WTC11 (cell line): ENCODE measurements around the gene UTY. TPM values are rescaled to one million over a fixed set of nuclear protein-coding genes. Genes with fewer than 3 reads are reported as not detected.

Experiments used
- ATAC-seq: fragments of 200-7000 bp; cut with Tn5 transposase; 2 replicates; pipeline ENCODE4 v1.10.0; 2021; ENCODE audit warnings: mild to moderate bottlenecking, moderate library complexity
- CTCF ChIA-PET: fragments of 300-600 bp; sonication (Branson Sonifier 250); formaldehyde crosslinking; loops from one replicate; lab custom pipeline; 2021; ENCODE audit warnings: antibody characterized with exemption; lab: Charles Lee
- POLR2A ChIA-PET: fragments of 350-600 bp; sonication (Branson Sonifier 250); formaldehyde crosslinking; loops from one replicate; lab custom pipeline; 2021; ENCODE audit warnings: antibody characterized with exemption; lab: Charles Lee
- DNase-seq: peaks from one replicate; pipeline ENCODE4 v3.0.0; 2021; ENCODE audit warnings: low spot score
- H3K27ac Mint-ChIP-seq: 2 replicates; pipeline ENCODE4 v1.8.0; 2021; ENCODE audit warnings: mixed read lengths
- H3K27me3 Mint-ChIP-seq: 2 replicates; pipeline ENCODE4 v1.8.0; 2021; ENCODE audit warnings: low read depth, mild to moderate bottlenecking, moderate library complexity, mixed read lengths
- H3K36me3 Mint-ChIP-seq: 2 replicates; pipeline ENCODE4 v1.8.0; 2021; ENCODE audit warnings: mixed read lengths
- H3K4me1 Mint-ChIP-seq: 2 replicates; pipeline ENCODE4 v1.8.0; 2022; ENCODE audit warnings: mixed read lengths
- H3K4me3 Mint-ChIP-seq: 2 replicates; pipeline ENCODE4 v1.8.0; 2021; ENCODE audit warnings: mild to moderate bottlenecking, moderate library complexity, mixed read lengths
- H3K9me3 Mint-ChIP-seq: 2 replicates; pipeline ENCODE4 v1.8.0; 2021; ENCODE audit warnings: mixed read lengths
- ATF1 ChIP-seq: sonication (generic); formaldehyde crosslinking; IDR thresholded peaks from 2 replicates; pipeline ENCODE4 v1.8.1; 2023; ENCODE audit warnings: mild to moderate bottlenecking, moderate library complexity, missing genetic modification reagents
- ATF2 ChIP-seq: sonication (generic); formaldehyde crosslinking; IDR thresholded peaks from 2 replicates; pipeline ENCODE4 v1.8.1; 2022; ENCODE audit warnings: low read depth, missing genetic modification reagents, borderline replicate concordance
- ATF3 ChIP-seq: sonication (generic); formaldehyde crosslinking; conservative IDR thresholded peaks from 2 replicates; pipeline ENCODE4 v1.8.1; 2022; ENCODE audit warnings: mild to moderate bottlenecking, missing genetic modification reagents
- CDX4 ChIP-seq: fragments of 250-450 bp; sonication (Bioruptor Pico); IDR thresholded peaks from 2 replicates; pipeline ENCODE4 v1.9.0; 2021; ENCODE audit warnings: moderate library complexity, mild to moderate bottlenecking, inconsistent platforms, borderline replicate concordance
- EMX1 ChIP-seq: fragments of 250-450 bp; sonication (Bioruptor Pico); IDR thresholded peaks from 2 replicates; pipeline ENCODE4 v1.8.0; 2021; ENCODE audit warnings: mild to moderate bottlenecking
- ERG ChIP-seq: fragments of 250-450 bp; sonication (Bioruptor Pico); IDR thresholded peaks from 2 replicates; pipeline ENCODE4 v1.8.0; 2021; ENCODE audit warnings: mild to moderate bottlenecking
- ESRRA ChIP-seq: sonication (generic); formaldehyde crosslinking; IDR thresholded peaks from 2 replicates; pipeline ENCODE4 v1.8.1; 2022; ENCODE audit warnings: mild to moderate bottlenecking, missing genetic modification reagents, borderline replicate concordance
- FOXJ3 ChIP-seq: sonication (generic); formaldehyde crosslinking; IDR thresholded peaks from 2 replicates; pipeline ENCODE4 v1.9.0; 2021; ENCODE audit warnings: missing genetic modification reagents, mild to moderate bottlenecking, borderline replicate concordance
- FOXK1 ChIP-seq: sonication (generic); formaldehyde crosslinking; IDR thresholded peaks from 2 replicates; pipeline ENCODE4 v1.8.0; 2022; ENCODE audit warnings: mild to moderate bottlenecking, moderate library complexity, missing genetic modification reagents
- FOXP1 ChIP-seq: sonication (generic); formaldehyde crosslinking; IDR thresholded peaks from 2 replicates; pipeline ENCODE4 v1.8.0; 2022; ENCODE audit warnings: missing genetic modification reagents, mild to moderate bottlenecking, moderate library complexity, borderline replicate concordance
- GTF2I ChIP-seq: fragments of 250-450 bp; sonication (Bioruptor Pico); conservative IDR thresholded peaks from 2 replicates; pipeline ENCODE4 v1.4.0; 2021; ENCODE audit warnings: mild to moderate bottlenecking
- HMGA2 ChIP-seq: fragments of 250-450 bp; sonication (Bioruptor Pico); IDR thresholded peaks from 2 replicates; pipeline ENCODE4 v1.4.0; 2021; ENCODE audit warnings: mild to moderate bottlenecking, moderate library complexity
- IRF1 ChIP-seq: sonication (generic); formaldehyde crosslinking; IDR thresholded peaks from 2 replicates; pipeline ENCODE4 v1.8.0; 2023; ENCODE audit warnings: missing genetic modification reagents
- SOX15 ChIP-seq: fragments of 250-450 bp; sonication (Bioruptor Pico); IDR thresholded peaks from 2 replicates; pipeline ENCODE4 v1.9.0; 2021; ENCODE audit warnings: mild to moderate bottlenecking
- SP1 ChIP-seq: sonication (generic); formaldehyde crosslinking; conservative IDR thresholded peaks from 2 replicates; pipeline ENCODE4 v1.8.1; 2022; ENCODE audit warnings: missing genetic modification reagents
- ZMAT4 ChIP-seq: fragments of 250-450 bp; sonication (Bioruptor Pico); IDR thresholded peaks from 2 replicates; pipeline ENCODE4 v1.9.0; 2021; ENCODE audit warnings: mild to moderate bottlenecking
- ZNF317 ChIP-seq: sonication (generic); formaldehyde crosslinking; IDR thresholded peaks from 2 replicates; pipeline ENCODE4 v1.8.1; 2023; ENCODE audit warnings: low read depth, mild to moderate bottlenecking, moderate library complexity, missing genetic modification reagents, borderline replicate concordance
- ZNF425 ChIP-seq: fragments of 250-450 bp; sonication (Bioruptor Pico); conservative IDR thresholded peaks from 2 replicates; pipeline ENCODE4 v1.9.0; 2021; ENCODE audit warnings: mild to moderate bottlenecking
- total RNA-seq: library from RNA; stranded (reverse); gene quantifications from 3 replicates; pipeline ENCODE4 v1.2.3, GENCODE V29; 2021

The UTY gene
- total RNA-seq, 1 experiment from 2014 or later = 23.3 TPM

GRCh38 chrY:13443146-13443545 lies 36.7 kb downstream of the UTY start:
- ChIA-PET CTCF (no interaction called here), POLR2A (interaction anchor here (0.5 kb wide), 1 partner anchor 36 kb away, joined by 3 read pairs; no protein-coding TSS in a partner anchor)
- H3K4me3 Mint-ChIP-seq = no peak overlapping the region
- ATAC-seq (no peak), DNase-seq (no peak)
- TF ChIP-seq ZNF317 (CRISPR knock-in tag) (no peak), ZNF425 (CRISPR knock-in tag) (no peak), FOXJ3 (CRISPR knock-in tag) (no peak), CDX4 (CRISPR knock-in tag) (no peak), FOXK1 (no peak), ATF1 (CRISPR knock-in tag) (no peak), SOX15 (CRISPR knock-in tag) (no peak), ATF3 (CRISPR knock-in tag) (no peak), ESRRA (CRISPR knock-in tag) (no peak), ZMAT4 (no peak), ATF2 (CRISPR knock-in tag) (no peak), HMGA2 (CRISPR knock-in tag) (no peak), EMX1 (CRISPR knock-in tag) (no peak), ERG (CRISPR knock-in tag) (no peak)
- peaks cover 16% of the 10 kb centered on the region for H3K4me1 Mint-ChIP-seq
- H3K36me3 Mint-ChIP-seq = peaks cover 20% of the 10 kb centered on the region
- no peaks in the 10 kb centered on the region for H3K9me3 Mint-ChIP-seq
- no peak overlapping the region for H3K27ac Mint-ChIP-seq
- no peaks in the 10 kb centered on the region for H3K27me3 Mint-ChIP-seq

GRCh38 chrY:13440811-13441210 lies 39.0 kb downstream of the UTY start:
- CTCF ChIA-PET = no interaction called here
- peaks cover 12% of the 10 kb centered on the region for H3K36me3 Mint-ChIP-seq
- DNase-seq (no peak), ATAC-seq (no peak)
- H3K4me3 Mint-ChIP-seq = no peak overlapping the region
- no peak overlapping the region for H3K27ac Mint-ChIP-seq
- no peak for TF ChIP-seq ATF2 (CRISPR knock-in tag)
- TF ChIP-seq FOXP1 = no peak
- TF ChIP-seq IRF1 (CRISPR knock-in tag) = no peak
- no peak for TF ChIP-seq SP1 (CRISPR knock-in tag)
- TF ChIP-seq GTF2I (CRISPR knock-in tag) = no peak
- TF ChIP-seq, all 79 proteins: peak for 0
- POLR2A ChIA-PET = no interaction called here
- Mint-ChIP-seq H3K4me1 (peaks cover 38% of the 10 kb centered on the region), H3K9me3 (no peaks in the 10 kb centered on the region), H3K27me3 (no peaks in the 10 kb centered on the region)
